ENCODE results near the gene EXOC4. TPM values are rescaled to one million over a fixed set of nuclear protein-coding genes. Genes with fewer than 3 reads are reported as not detected.

The EXOC4 gene
- total RNA-seq, 1 experiment from 2014 or later: 75.8 TPM

GRCh38 chr7:133613250-133613790 lies 360.4 kb downstream of the EXOC4 start:
- Mint-ChIP-seq H3K36me3 (ENCODE audit: insufficient read depth in 1 of 3, low read depth in 3 of 3) (no peaks in the 10 kb centered on the region), H3K27ac (no peak overlapping the region), H3K27me3 (ENCODE audit: low read depth) (no peaks in the 10 kb centered on the region), H3K4me3 (no peak overlapping the region), H3K4me1 (peaks cover 5 to 7% of the 10 kb centered on the region in 2 experiments), H3K9me3 (no peaks in the 10 kb centered on the region)
- no peak overlapping the region for H2BK120ac ChIP-seq (ENCODE audit: low read depth, low read length, poor library complexity, severe bottlenecking)
- H3K9me3 ChIP-seq (ENCODE audit: control insufficient read depth, low read depth, low read length): no peaks in the 10 kb centered on the region
- H2AK5ac ChIP-seq (ENCODE audit: insufficient read length, low read length): no peak overlapping the region
- no peak overlapping the region for H3K4me2 ChIP-seq (ENCODE audit: insufficient read depth, insufficient read length, low read length)
- no peak overlapping the region for H2AFZ ChIP-seq (ENCODE audit: low read length)
- H3K56ac ChIP-seq (ENCODE audit: insufficient read length, low read depth, low read length): no peak overlapping the region
- H2BK5ac ChIP-seq (ENCODE audit: insufficient read length, low read length): no peak overlapping the region
- H4K91ac ChIP-seq (ENCODE audit: insufficient read length, low read depth, low read length): no peak overlapping the region
- H4K5ac ChIP-seq (ENCODE audit: insufficient read length, low read depth, low read length): no peak overlapping the region
- no peak overlapping the region for H3K18ac ChIP-seq (ENCODE audit: insufficient read length, low read depth, low read length)
- no peak overlapping the region for H2BK15ac ChIP-seq (ENCODE audit: low read depth, low read length)
- no peak overlapping the region for H3K23ac ChIP-seq (ENCODE audit: insufficient read length, low read depth, low read length)
- H3K79me1 ChIP-seq (ENCODE audit: insufficient read depth, low read depth, low read length, poor library complexity, severe bottlenecking): no peaks in the 10 kb centered on the region
- H2BK12ac ChIP-seq (ENCODE audit: insufficient read length, low read depth, low read length): no peak overlapping the region
- H3T11ph ChIP-seq (ENCODE audit: low read length): no peak overlapping the region
- no peaks in the 10 kb centered on the region for H4K20me1 ChIP-seq (ENCODE audit: control insufficient read depth, insufficient read depth, insufficient read length)
- H3K14ac ChIP-seq (ENCODE audit: insufficient read depth, low read length): no peak overlapping the region
- no peak for DNase-seq
- no peak overlapping the region for H2BK20ac ChIP-seq (ENCODE audit: low read depth, low read length, poor library complexity, severe bottlenecking)
- H3K79me2 ChIP-seq (ENCODE audit: insufficient read depth, low read length): no peaks in the 10 kb centered on the region
- no peak overlapping the region for H4K8ac ChIP-seq (replicated peaks; ENCODE audit: insufficient read length, low read depth, low read length)
- no peaks in the 10 kb centered on the region for H3K4me1 ChIP-seq (ENCODE audit: insufficient read depth, low read length)
- H3K23me2 ChIP-seq (ENCODE audit: insufficient read length, low read depth, low read length, poor library complexity, severe bottlenecking): no peaks in the 10 kb centered on the region
- no peak overlapping the region for H3K9ac ChIP-seq (ENCODE audit: extremely low read depth, insufficient read length, low read length)
- H3K4ac ChIP-seq (ENCODE audit: low read depth, low read length): no peak overlapping the region
- no peak for TF ChIP-seq CTCF (conservative IDR thresholded peaks at IDR 0.05)
- no CpG with 5 or more reads among the region's 8 CpGs for WGBS (ENCODE audit: extremely low coverage, insufficient read length, low lambda C conversion rate)
- no peaks in the 10 kb centered on the region for H3K27me3 ChIP-seq (ENCODE audit: insufficient read depth, low read length)
- H3K27ac ChIP-seq (ENCODE audit: insufficient read length, low read depth, low read length): no peak overlapping the region
